GM12878 (cell line): ENCODE data around the gene SERPINA4.

Source experiments
- BCLAF1 ChIP-seq: fragments of 450-650 bp; IDR thresholded peaks from 2 replicates; pipeline ENCODE4 v1.6.1; 2017; ENCODE audit warnings: antibody characterized with exemption, mild to moderate bottlenecking, moderate library complexity
- CHD1 ChIP-seq: IDR thresholded peaks from 2 replicates; pipeline ENCODE4 v1.6.1; 2012; ENCODE audit warnings: low read depth, low read length, improper control_type of control experiment
- EP300 ChIP-seq, 2 experiments: fragments of 150-350 bp in 1 of 2; IDR thresholded peaks; 2 replicates each; pipeline ENCODE4 v1.6.1; 2011 to 2012; ENCODE audit warnings: low read depth in 2 of 2, low read length in 2 of 2, borderline replicate concordance in 1 of 2, improper control_type of control experiment in 1 of 2, inconsistent platforms in 1 of 2; ENCODE audit not compliant: control insufficient read depth in 1 of 2
- EZH2 ChIP-seq: IDR thresholded peaks from 2 replicates; pipeline ENCODE4 v1.6.1; 2012; ENCODE audit warnings: low read depth, mild to moderate bottlenecking, control low read depth, inconsistent platforms, low read length, borderline replicate concordance; ENCODE audit not compliant: control insufficient read depth
- FOS ChIP-seq: IDR thresholded peaks from 3 replicates; pipeline ENCODE4 v1.6.1; 2011; ENCODE audit warnings: borderline replicate concordance; ENCODE audit not compliant: insufficient read length; ENCODE audit errors: extremely low read depth
- FOXK2 ChIP-seq: fragments of 450-650 bp; IDR thresholded peaks from 2 replicates; pipeline ENCODE4 v1.6.1; 2017; ENCODE audit warnings: mild to moderate bottlenecking, moderate library complexity
- HCFC1 ChIP-seq: fragments of 150-350 bp; IDR thresholded peaks from 2 replicates; pipeline ENCODE4 v1.6.1; 2014; ENCODE audit warnings: low read length
- POLR2AphosphoS2 ChIP-seq: IDR thresholded peaks from 2 replicates; pipeline ENCODE4 v1.6.1; 2011; ENCODE audit warnings: low read depth, mild to moderate bottlenecking, low read length, improper control_type of control experiment, moderate library complexity
- POU2F2 ChIP-seq: IDR thresholded peaks from 3 replicates; pipeline ENCODE4 v1.6.1; 2011; ENCODE audit warnings: low read depth, mild to moderate bottlenecking, low read length, borderline replicate concordance
- SMAD1 ChIP-seq: fragments of 450-650 bp; IDR thresholded peaks from 2 replicates; pipeline ENCODE4 v1.6.1; 2018; ENCODE audit warnings: mild to moderate bottlenecking, low read depth; ENCODE audit not compliant: partially characterized antibody
- SP1 ChIP-seq: IDR thresholded peaks from one replicate; pipeline ENCODE4 v1.6.1; 2011; ENCODE audit warnings: low read depth, low read length
- TF ChIP-seq, protein P1 (sequence below): IDR thresholded peaks from 2 replicates; pipeline ENCODE4 v1.6.1; 2012; ENCODE audit warnings: mild to moderate bottlenecking, low read depth, low read length
- TF ChIP-seq, protein P2 (sequence below): IDR thresholded peaks from 2 replicates; pipeline ENCODE4 v1.6.1; 2012; ENCODE audit warnings: low read depth, low read length, improper control_type of control experiment

- no peak for TF ChIP-seq EZH2
- no peak for TF ChIP-seq CHD1
- TF ChIP-seq BCLAF1, result no peak
- TF ChIP-seq, protein P1, sequence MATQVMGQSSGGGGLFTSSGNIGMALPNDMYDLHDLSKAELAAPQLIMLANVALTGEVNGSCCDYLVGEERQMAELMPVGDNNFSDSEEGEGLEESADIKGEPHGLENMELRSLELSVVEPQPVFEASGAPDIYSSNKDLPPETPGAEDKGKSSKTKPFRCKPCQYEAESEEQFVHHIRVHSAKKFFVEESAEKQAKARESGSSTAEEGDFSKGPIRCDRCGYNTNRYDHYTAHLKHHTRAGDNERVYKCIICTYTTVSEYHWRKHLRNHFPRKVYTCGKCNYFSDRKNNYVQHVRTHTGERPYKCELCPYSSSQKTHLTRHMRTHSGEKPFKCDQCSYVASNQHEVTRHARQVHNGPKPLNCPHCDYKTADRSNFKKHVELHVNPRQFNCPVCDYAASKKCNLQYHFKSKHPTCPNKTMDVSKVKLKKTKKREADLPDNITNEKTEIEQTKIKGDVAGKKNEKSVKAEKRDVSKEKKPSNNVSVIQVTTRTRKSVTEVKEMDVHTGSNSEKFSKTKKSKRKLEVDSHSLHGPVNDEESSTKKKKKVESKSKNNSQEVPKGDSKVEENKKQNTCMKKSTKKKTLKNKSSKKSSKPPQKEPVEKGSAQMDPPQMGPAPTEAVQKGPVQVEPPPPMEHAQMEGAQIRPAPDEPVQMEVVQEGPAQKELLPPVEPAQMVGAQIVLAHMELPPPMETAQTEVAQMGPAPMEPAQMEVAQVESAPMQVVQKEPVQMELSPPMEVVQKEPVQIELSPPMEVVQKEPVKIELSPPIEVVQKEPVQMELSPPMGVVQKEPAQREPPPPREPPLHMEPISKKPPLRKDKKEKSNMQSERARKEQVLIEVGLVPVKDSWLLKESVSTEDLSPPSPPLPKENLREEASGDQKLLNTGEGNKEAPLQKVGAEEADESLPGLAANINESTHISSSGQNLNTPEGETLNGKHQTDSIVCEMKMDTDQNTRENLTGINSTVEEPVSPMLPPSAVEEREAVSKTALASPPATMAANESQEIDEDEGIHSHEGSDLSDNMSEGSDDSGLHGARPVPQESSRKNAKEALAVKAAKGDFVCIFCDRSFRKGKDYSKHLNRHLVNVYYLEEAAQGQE, result no peak
- TF ChIP-seq HCFC1, result no peak
- no peak for TF ChIP-seq POU2F2
- no peak for TF ChIP-seq SP1
- TF ChIP-seq FOXK2, result no peak
- no peak for TF ChIP-seq POLR2AphosphoS2
- TF ChIP-seq EP300 (IDR thresholded peaks at IDR 0.05; ENCODE audit: borderline replicate concordance in 1 of 2, control insufficient read depth in 1 of 2, low read depth in 2 of 2, low read length in 2 of 2), result no peak
- TF ChIP-seq SMAD1, result no peak
- TF ChIP-seq, protein P2, sequence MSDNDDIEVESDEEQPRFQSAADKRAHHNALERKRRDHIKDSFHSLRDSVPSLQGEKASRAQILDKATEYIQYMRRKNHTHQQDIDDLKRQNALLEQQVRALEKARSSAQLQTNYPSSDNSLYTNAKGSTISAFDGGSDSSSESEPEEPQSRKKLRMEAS, result no peak
- TF ChIP-seq FOS, result no peak
These were observed 3.1 kb downstream of the SERPINA4 start for GRCh38 chr14:94564381-94564780.
